HG03378 (cell line): ENCODE results near the gene F5.

Experiments
- ATAC-seq: cut with Tn5 transposase; IDR thresholded peaks from one replicate; pipeline ENCODE4 v1.9.1; 2021; ENCODE audit warnings: mild to moderate bottlenecking, moderate library complexity; ENCODE audit not compliant: unreplicated experiment

F5 gene

GRCh38 chr1:169588785-169589485 is 2.7 kb upstream of the F5 start:
- ATAC-seq: no peak

- ATAC-seq: no peak
Observed at GRCh38 chr1:169588112-169588511, 1.8 kb upstream of the F5 start.

- no peak for ATAC-seq
Observed at GRCh38 chr1:169586067-169586394, 250 bp downstream of the F5 start.

GRCh38 chr1:169585181-169585580 is 1.1 kb downstream of the F5 start:
- ATAC-seq: no peak

- ATAC-seq: no peak
Observed at GRCh38 chr1:169584483-169585144, 1.7 kb downstream of the F5 start.

- no peak for ATAC-seq
Observed at GRCh38 chr1:169577981-169578738, 8.1 kb downstream of the F5 start.

GRCh38 chr1:169576935-169577331 is 9.3 kb downstream of the F5 start:
- ATAC-seq: no peak

GRCh38 chr1:169576241-169576934 is 9.9 kb downstream of the F5 start:
- no peak for ATAC-seq

GRCh38 chr1:169574336-169574735 is 11.9 kb downstream of the F5 start:
- no peak for ATAC-seq

GRCh38 chr1:169572187-169572586 is 14.1 kb downstream of the F5 start:
- no peak for ATAC-seq

- ATAC-seq: no peak
Observed at GRCh38 chr1:169571450-169571849, 14.8 kb downstream of the F5 start.

GRCh38 chr1:169570172-169570574 is 16.1 kb downstream of the F5 start:
- ATAC-seq: no peak

GRCh38 chr1:169568497-169568896 is 17.8 kb downstream of the F5 start:
- ATAC-seq: no peak

- ATAC-seq: no peak
Observed at GRCh38 chr1:169565335-169566271, 20.7 kb downstream of the F5 start.

- ATAC-seq: no peak
Observed at GRCh38 chr1:169563650-169564049, 22.6 kb downstream of the F5 start.

GRCh38 chr1:169563019-169563615 is 23.2 kb downstream of the F5 start:
- ATAC-seq: no peak

- no peak for ATAC-seq
Observed at GRCh38 chr1:169561692-169562091, 24.6 kb downstream of the F5 start.

GRCh38 chr1:169557131-169557530 is 29.1 kb downstream of the F5 start:
- ATAC-seq: no peak

- ATAC-seq: no peak
Observed at GRCh38 chr1:169550294-169550693, 36.0 kb downstream of the F5 start.

GRCh38 chr1:169548282-169548681 is 38.0 kb downstream of the F5 start:
- no peak for ATAC-seq
